Measurements from ENCODE around the gene RGS7BP. TPM values are rescaled to one million over a fixed set of nuclear protein-coding genes. Genes with fewer than 3 reads are reported as not detected.

RGS7BP gene
- total and polyA plus RNA-seq, 10 of the 15 experiments (the other 5 are each of a cell fraction or from before 2014, with no cell fraction given): not detected

- no peak for TF ChIP-seq CUX1 (IDR thresholded peaks at IDR 0.05; ENCODE audit: insufficient replicate concordance, low read depth, low read length)
- TF ChIP-seq JUND (IDR thresholded peaks at IDR 0.05; ENCODE audit: low read depth, low read length): no peak
- TF ChIP-seq HCFC1 (IDR thresholded peaks at IDR 0.05; ENCODE audit: low read length): no peak
- TF ChIP-seq RAD51 (IDR thresholded peaks at IDR 0.05): no peak
Observed at GRCh38 chr5:64462391-64462790, 43.4 kb upstream of the RGS7BP start (continued).

- no peak overlapping the region for H3K9ac ChIP-seq (ENCODE audit: control insufficient read depth, insufficient read depth, low read length)
- ChIA-PET CTCF (no interaction called here), POLR2A (interaction anchor here (0.6 kb wide), 1 partner anchor 265 kb away, joined by 4 read pairs; no protein-coding TSS in a partner anchor), RAD21 (ENCODE audit: unreplicated experiment) (no interaction called here), SMC1A (ENCODE audit: uncharacterized antibody, unreplicated experiment) (no interaction called here)
- WGBS (ENCODE audit: insufficient coverage, insufficient replicate concordance, low lambda C conversion rate, missing lambda C conversion rate): 3% methylated on average over 2 of the region's 2 CpGs
- no peak overlapping the region for H3K4me2 ChIP-seq (ENCODE audit: control insufficient read depth, insufficient read depth)
- H3K36me3 ChIP-seq (ENCODE audit: control insufficient read depth in 2 of 2, insufficient read depth in 2 of 2, low read length in 1 of 2): no peaks in the 10 kb centered on the region; a peak in 1 of 4 replicates
- no peak overlapping the region for H3K4me3 ChIP-seq
- H3K4me1 ChIP-seq (ENCODE audit: control insufficient read depth, insufficient read depth, low read length): no peaks in the 10 kb centered on the region
- H3K9me3 ChIP-seq (replicated peaks; ENCODE audit: control insufficient read depth, insufficient read depth, low read length): no peaks in the 10 kb centered on the region
- DNase-seq (ENCODE audit: low read depth, low spot score) (no peak), FAIRE-seq (no peak), ATAC-seq (no peak)
- intact Hi-C loops (cut with micrococcal nuclease; ENCODE audit: unreplicated experiment) (no loop called here), in situ Hi-C loops (cut with MboI) (no loop called here)
- no peaks in the 10 kb centered on the region for H4K20me1 ChIP-seq (ENCODE audit: control insufficient read depth, insufficient read depth)
- no TSS peak for BruUV-seq (replicated peaks)
- TF ChIP-seq RBBP5 (conservative IDR thresholded peaks at IDR 0.05) (no peak), LARP7 (IDR thresholded peaks at IDR 0.05) (no peak), NFYB (IDR thresholded peaks at IDR 0.05; ENCODE audit: insufficient read depth, low read depth, low read length) (no peak), YBX1 (IDR thresholded peaks at IDR 0.05) (no peak), ZZZ3 (IDR thresholded peaks at IDR 0.05; ENCODE audit: control insufficient read depth, insufficient read length, low read depth) (no peak), SMC3 (IDR thresholded peaks at IDR 0.05; ENCODE audit: borderline replicate concordance, low read length) (no peak), ZNF592 (IDR thresholded peaks at IDR 0.05) (no peak), CBFB (IDR thresholded peaks at IDR 0.05; ENCODE audit: low read depth) (no peak), ESRRA (IDR thresholded peaks at IDR 0.05; ENCODE audit: low read length) (no peak), EZH2 (IDR thresholded peaks at IDR 0.05; ENCODE audit: borderline replicate concordance, control insufficient read depth, low read depth, low read length) (no peak), POU2F2 (IDR thresholded peaks at IDR 0.05; ENCODE audit: borderline replicate concordance, low read depth, low read length) (no peak)
- no peaks in the 10 kb centered on the region for H3K79me2 ChIP-seq (ENCODE audit: control insufficient read depth, insufficient read depth, low read length)
- H3K27ac ChIP-seq (ENCODE audit: control insufficient read depth, insufficient read depth): no peak overlapping the region
- no peak overlapping the region for H2AFZ ChIP-seq (ENCODE audit: control insufficient read depth, low read depth, low read length)
- no peaks in the 10 kb centered on the region for H3K27me3 ChIP-seq (replicated peaks in 1 of 2; ENCODE audit: control insufficient read depth in 2 of 2, insufficient read depth in 2 of 2, low read length in 1 of 2)
Observed at GRCh38 chr5:64486163-64486562, 19.7 kb upstream of the RGS7BP start.
